Kidney glomerular epithelial cell (primary cell): ENCODE data around the gene HIVEP3.

ENCODE experiments used
- DNase-seq: peaks from one replicate; lab custom pipeline; 2025; lab: John Stamatoyannopoulos, UW

The HIVEP3 gene

DNA sequence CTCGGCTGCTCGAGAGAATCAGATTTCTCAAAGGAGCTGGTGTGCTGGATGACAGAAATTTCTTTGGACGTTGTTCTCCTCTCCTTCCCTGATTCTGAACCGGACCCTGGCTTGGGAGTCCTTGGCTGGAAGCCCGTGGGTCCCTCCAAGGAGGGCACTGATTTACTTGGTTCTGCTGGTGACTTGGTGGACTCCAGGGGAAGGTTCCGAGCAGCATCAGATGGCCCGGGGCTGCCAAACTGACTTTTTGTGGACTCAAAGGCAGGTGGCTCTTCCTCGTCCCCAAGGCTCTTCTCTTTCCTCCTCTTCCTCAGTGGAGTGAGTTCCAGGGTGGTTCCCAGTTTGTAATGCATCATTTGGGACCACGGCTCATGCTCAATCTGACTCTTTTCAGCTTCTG lies 336.4 kb downstream of the HIVEP3 start:
- DNase-seq: no peak

GRCh38 chr1:41582004-41582325 lies 336.8 kb downstream of the HIVEP3 start:
- DNase-seq: no peak

GRCh38 chr1:41581216-41582003 lies 337.3 kb downstream of the HIVEP3 start:
- no peak for DNase-seq

DNA sequence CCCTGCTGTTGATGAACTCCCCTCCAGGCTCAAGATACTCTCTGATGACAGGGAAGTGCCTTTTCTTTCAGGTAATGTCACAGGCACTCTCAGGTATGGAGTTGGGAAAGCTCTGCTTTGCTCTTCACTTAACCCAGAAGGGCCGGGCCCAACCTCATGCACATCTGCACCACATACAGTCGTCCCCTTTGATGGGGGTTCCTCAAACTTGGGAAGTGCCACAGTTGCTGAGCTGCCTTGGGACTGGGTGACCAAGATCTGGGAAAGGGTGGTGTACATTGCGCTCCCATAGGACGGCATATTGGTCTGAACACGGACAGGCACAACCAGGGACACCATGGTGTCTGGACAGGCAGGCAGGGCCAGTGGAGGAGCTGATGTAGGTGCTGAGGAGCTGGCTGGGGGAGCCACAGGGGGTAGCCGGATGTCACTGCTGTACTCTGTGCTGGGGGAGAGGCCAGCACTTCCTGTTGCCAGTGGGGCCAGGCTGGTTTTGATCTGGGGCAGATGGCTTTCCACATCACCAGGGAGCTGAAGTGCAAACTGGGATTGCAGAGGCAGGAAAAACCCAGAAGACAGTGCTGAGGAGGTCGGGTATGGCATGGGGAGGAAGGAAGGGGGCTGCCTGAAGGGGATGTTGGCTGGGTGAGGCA lies 338.1 kb downstream of the HIVEP3 start:
- DNase-seq: no peak

DNA sequence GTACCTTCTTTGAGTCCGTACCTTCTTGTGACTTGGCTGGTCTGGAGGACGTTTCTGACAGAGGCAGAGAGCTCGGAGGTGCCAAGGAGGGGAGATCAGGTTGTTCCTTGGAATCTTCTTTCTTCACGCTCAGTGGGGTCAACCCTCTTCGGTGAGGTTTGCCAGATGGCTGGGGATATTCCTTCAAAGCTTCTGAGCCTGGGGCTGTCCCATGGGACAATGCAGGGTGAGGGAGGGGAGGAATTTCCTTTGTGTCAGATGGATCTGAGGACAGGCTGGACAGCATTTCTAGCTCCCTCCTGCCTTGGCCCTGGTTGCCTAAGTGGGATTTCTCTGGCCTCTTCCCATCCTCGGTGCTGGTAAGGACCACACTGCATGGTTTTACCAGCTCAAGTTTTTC lies 338.7 kb downstream of the HIVEP3 start:
- DNase-seq: no peak

GRCh38 chr1:41578712-41579335 lies 339.9 kb downstream of the HIVEP3 start:
- no peak for DNase-seq

GRCh38 chr1:41576620-41577019 lies 342.1 kb downstream of the HIVEP3 start:
- DNase-seq: no peak

DNA sequence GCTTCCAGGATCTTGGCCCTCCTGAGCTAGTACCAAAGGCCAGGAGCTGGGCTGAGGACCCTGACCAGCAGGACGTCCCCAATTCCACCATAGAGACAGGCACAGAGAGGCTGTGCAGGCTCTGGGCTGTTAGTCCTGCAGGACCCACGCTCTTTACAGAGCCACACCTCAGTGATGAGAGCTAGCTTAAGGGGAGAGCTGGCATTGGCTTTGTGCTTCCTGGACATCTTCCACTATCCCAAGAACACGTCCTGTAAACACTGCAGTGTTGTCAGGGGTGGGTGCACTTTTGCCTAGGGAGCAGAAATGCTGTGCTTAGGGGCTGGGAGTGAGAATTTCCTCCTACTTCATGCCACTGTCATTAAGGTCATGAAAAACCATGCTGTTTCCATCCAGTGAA lies 342.5 kb downstream of the HIVEP3 start:
- DNase-seq: no peak

DNA sequence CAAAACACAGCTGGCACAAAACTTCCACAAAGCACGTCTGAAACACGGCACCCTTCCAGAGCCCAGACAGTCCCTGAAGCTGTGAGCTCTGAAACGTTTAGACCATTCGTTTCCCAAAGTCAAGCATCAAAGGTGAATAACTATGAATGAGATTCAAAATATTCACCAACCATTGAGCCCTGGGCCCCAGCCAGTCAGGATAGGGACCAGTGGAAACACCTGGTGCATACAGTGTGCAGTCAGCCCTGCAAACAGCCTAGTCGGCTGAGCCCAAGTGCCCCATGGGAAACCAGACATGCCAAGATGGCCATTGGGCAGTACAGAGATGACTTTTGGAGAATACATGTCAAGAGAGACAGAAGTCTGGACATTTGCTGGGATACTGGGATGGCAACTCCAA lies 343.9 kb downstream of the HIVEP3 start:
- DNase-seq: no peak

- peak; percentile 79 for DNase-seq
These were observed 344.7 kb downstream of the HIVEP3 start for GRCh38 chr1:41573785-41574713.

DNA sequence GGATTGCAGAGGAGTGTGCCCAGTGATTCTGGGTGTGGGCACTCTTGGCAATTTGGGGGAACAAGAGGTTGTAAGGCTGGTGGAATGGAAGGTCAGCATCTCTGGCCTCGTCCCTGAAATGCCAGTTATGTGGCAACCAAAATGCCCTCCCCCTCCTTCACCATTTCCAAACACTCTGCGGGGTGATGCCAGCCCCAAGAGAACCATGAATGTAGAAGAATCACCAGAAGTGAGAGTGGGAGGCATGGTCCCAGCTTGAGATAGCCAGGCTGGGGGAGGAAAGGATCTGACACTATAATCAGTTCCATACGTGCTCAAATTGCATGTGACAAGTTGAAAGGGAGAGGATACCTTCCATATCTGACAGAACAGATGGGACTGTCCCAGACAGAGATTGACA lies 345.5 kb downstream of the HIVEP3 start:
- DNase-seq: no peak

- no peak for DNase-seq
These were observed 346.5 kb downstream of the HIVEP3 start for GRCh38 chr1:41572224-41572623.

GRCh38 chr1:41571041-41571440 lies 347.7 kb downstream of the HIVEP3 start:
- DNase-seq: no peak

DNA sequence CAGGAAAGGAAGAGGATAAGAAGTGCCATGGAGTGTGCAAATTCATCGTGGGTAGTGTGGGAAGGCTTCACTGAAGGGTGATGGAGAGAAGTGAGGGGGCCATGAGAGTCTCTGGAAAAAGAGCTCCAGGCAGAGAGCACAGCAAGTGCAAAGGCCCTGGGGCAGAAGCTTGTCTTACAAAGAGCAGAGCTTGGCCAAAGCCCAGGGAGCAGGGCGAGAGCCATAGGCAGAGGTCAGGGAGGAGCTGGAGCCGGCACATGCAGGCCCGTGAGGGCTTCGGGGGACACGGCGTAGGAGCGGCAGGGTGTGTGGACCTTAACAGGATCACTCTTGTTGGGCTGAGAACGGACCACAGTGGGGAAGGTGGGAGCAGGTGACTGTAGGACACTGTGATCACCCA lies 350.5 kb downstream of the HIVEP3 start:
- no peak for DNase-seq

- no peak for DNase-seq
These were observed 351.8 kb downstream of the HIVEP3 start for GRCh38 chr1:41566969-41567368.

DNA sequence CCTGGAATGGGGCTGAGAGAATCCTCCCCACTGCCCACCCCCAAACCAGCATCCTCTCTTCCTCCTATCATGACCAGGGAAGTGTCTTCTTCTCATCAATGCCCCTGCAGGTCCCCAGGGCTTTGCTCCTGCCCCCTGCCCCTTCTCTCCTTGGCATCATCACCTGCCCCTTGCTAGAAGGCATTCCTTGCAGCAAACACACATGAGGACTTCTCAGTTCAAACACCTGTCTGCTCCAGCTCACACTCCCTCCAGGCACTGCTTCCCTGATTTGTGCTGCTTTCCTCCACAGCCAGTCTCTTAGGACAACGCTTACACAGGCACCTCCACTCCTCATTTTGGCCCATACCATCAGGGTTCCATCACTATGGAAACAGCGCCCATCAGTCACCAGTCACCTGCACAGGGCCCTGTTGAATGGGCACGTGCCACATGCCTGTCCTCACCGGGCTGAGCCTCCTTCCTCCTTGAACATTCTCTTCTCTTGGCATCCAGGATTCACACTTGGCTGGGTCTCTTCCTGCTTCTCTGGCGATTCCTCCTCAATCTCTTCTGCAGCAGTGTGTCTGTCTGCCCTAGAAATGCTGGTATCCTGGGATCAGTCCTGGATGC lies 352.3 kb downstream of the HIVEP3 start:
- no peak for DNase-seq

DNA sequence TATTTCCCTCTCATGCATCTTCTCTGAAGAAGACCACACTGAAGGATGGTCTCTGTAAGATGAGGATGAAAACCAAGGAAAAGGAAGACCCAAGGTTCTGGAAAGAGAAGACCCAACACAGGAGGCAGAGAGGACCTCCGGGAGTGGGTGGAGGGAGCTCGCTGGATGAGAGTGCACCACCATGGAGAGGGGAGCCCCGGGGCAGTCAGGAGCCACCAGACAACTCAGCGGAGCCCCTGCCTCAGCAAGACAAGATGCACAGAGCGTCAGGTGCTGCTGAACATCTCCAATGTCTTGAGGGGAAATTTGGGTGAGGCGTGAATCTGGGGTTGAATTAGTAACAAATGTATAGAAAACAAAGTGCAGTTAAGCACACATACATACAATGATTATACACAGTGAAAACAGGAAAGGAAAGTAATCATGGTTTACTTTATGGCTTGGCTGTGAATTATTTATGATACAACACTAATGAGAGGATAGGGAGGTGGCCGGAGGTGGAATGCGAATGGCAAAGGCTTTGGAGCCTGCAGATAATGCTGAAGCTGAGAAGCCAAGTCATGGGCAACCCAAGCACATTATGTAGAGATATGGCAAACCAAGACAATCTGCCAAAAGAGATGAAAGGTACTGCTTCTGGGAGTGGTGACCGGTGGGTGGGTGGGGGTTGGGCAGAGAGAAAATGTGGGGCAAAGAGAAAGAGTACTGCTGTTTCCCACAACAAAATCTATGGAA lies 353.8 kb downstream of the HIVEP3 start:
- DNase-seq: no peak

DNA sequence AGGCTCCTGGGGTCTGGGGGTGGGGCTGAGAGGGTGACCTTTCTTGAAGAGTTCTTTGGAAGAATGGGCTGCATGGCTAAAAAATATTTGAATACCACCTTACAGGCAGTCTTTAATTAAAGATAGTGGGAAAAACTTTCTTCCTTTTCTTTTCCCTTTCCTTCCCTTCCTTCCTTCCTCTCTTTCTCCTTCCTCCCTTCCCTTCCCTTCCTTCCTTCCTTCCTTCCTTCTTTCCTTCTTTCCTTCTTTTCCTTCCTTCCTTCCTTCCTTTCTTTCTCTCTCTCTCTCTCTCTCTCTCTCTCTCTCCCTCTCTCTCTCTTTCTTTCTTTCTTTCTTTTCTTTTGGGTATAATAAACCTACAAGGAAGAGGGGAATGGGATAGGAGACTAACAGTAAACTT lies 356.4 kb downstream of the HIVEP3 start:
- DNase-seq: no peak

DNA sequence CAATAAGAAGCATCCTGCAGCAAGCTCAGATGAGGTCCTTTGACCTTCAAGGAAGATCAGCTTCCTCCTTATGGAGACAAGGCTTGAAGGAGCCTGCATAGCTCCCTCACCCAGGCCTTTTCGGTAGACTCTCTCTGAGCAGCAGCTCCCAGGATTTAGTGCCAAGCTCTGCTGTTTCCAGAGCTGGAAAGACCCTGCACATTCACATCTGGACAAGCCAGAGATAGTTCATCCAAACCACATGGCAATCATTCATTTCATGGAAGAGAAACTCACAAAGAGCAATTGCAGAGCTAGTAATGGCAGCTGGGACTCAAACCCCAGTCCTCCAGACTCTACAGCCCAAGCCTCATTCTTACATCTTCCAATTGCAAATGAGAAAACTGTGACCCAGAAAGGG lies 357.8 kb downstream of the HIVEP3 start:
- no peak for DNase-seq

- no peak for DNase-seq
These were observed 358.2 kb downstream of the HIVEP3 start for GRCh38 chr1:41560496-41560895.

DNA sequence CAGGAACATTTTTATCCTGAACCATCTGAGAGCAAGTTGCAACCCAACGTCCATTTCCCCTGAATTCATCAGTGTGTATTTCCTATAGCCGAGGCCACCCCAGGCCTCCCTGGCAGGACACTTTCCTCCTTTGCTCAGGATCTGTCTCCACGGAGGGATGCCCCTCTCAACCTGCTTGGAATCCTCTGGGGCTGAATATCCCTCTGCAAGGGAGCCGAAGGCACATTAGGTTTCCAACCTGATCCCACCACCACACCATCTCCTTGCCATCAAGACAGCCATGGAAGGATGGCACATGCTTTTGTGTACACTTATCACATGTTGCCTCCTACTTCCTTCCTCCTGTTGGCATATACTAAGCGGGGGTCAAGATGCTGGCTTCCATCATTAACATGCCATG lies 359.4 kb downstream of the HIVEP3 start:
- no peak for DNase-seq
